ENCODE measurements around the gene KLHL24. TPM values are rescaled to one million over a fixed set of nuclear protein-coding genes. Genes with fewer than 3 reads are reported as not detected.

The KLHL24 gene
- total and polyA plus RNA-seq, 2 of the 13 experiments (the other 11 are each of a cell fraction or from before 2014, with no cell fraction given) = 6.9 to 15.7 TPM

GRCh38 chr3:183635431-183636220, at the start of gene KLHL24 (continued):
- TF ChIP-seq ZBTB26 (CRISPR knock-in tag; IDR thresholded peaks at IDR 0.05; ENCODE audit: borderline replicate concordance) = 0 out of 2 replicates have a peak, but pooled peaks have one; percentile 33
- TF ChIP-seq ZBTB34 (CRISPR knock-in tag; IDR thresholded peaks at IDR 0.05) = 0 out of 2 replicates have a peak, but pooled peaks have one; percentile 31
- 0 out of 2 replicates have a peak, but pooled peaks have one; percentile 58 for TF ChIP-seq ZNF790 (CRISPR knock-in tag; IDR thresholded peaks at IDR 0.05; ENCODE audit: borderline replicate concordance)
- TF ChIP-seq TFDP1 (CRISPR knock-in tag; IDR thresholded peaks at IDR 0.05; ENCODE audit: borderline replicate concordance) = peak; percentile 31; the same call in 1 of the 2 replicates
- TF ChIP-seq KAT8 (CRISPR knock-in tag; IDR thresholded peaks at IDR 0.05) = peak; percentile 79
- 0 out of 2 replicates have a peak, but pooled peaks have one; percentile 20 for TF ChIP-seq CSRNP1 (CRISPR knock-in tag; IDR thresholded peaks at IDR 0.05)
- peak; percentile 51; the same call in 1 of the 2 replicates for TF ChIP-seq FOXC1 (CRISPR knock-in tag; IDR thresholded peaks at IDR 0.05; ENCODE audit: borderline replicate concordance)
- TF ChIP-seq MIXL1 (CRISPR knock-in tag; IDR thresholded peaks at IDR 0.05) = no peak

Measured in HepG2 (cell line).